ENCODE measurements around the gene PRMT5.

Gene PRMT5

DNA sequence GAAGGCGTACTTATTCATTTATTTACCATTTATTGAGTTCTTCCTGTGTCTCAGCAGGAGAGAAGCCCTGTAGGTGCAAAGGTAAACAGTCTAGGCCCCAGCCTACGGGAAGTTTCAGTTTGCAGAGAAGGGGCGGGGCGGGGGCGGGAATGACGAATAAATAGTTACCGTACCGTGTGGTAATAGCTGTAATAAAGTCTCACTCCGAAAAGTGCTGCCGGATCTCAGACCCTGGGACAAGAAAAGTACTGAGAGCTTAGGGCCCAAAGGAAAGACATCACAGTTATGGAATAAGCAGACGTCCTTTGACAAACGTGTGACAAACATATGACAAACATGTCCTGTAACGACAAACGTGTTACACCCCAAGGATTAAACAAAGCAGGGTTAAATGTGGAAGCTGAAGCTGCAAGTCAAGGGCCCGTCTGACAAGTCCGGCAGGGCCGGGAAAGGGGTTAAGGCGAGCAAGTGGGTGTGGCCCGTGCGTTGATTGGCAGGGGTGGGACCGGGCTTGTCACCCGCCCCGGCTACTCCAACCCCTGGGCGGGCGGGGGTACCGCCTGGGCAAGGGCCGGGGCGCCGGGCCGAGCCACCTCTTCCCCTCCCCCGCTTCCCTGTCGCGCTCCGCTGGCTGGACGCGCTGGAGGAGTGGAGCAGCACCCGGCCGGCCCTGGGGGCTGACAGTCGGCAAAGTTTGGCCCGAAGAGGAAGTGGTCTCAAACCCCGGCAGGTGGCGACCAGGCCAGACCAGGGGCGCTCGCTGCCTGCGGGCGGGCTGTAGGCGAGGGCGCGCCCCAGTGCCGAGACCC lies 57.7 kb downstream of the PRMT5 start, which contains the start of gene LRP10:
Gene LRP10 (plus strand): TSS at position 517 of the 809 bp plus-strand sequence. CDS start 564 bp downstream, outside the sequence.
- Histone ChIP-seq H3K4me1 (ENCODE audit: control insufficient read depth in 1 of 2, insufficient read depth in 1 of 2, low read depth in 1 of 2, low read length in 1 of 2) (peaks cover 65 to 68% of the 10 kb centered on the region in 2 experiments), H3K9me3 (no peaks in the 10 kb centered on the region), H3K4me3 (ENCODE audit: low read depth in 1 of 2, low read length in 1 of 2) (peak within 1 kb of the TSS; percentile 75 to 84), H3K27ac (peak within 1 kb of the TSS; percentile 100), H3K27me3 (no peaks in the 10 kb centered on the region), H3K36me3 (peaks cover 41% of the 10 kb centered on the region)
- TF ChIP-seq, protein P1, sequence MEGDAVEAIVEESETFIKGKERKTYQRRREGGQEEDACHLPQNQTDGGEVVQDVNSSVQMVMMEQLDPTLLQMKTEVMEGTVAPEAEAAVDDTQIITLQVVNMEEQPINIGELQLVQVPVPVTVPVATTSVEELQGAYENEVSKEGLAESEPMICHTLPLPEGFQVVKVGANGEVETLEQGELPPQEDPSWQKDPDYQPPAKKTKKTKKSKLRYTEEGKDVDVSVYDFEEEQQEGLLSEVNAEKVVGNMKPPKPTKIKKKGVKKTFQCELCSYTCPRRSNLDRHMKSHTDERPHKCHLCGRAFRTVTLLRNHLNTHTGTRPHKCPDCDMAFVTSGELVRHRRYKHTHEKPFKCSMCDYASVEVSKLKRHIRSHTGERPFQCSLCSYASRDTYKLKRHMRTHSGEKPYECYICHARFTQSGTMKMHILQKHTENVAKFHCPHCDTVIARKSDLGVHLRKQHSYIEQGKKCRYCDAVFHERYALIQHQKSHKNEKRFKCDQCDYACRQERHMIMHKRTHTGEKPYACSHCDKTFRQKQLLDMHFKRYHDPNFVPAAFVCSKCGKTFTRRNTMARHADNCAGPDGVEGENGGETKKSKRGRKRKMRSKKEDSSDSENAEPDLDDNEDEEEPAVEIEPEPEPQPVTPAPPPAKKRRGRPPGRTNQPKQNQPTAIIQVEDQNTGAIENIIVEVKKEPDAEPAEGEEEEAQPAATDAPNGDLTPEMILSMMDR (IDR thresholded peaks at IDR 0.05) = peak; percentile 37

DNA sequence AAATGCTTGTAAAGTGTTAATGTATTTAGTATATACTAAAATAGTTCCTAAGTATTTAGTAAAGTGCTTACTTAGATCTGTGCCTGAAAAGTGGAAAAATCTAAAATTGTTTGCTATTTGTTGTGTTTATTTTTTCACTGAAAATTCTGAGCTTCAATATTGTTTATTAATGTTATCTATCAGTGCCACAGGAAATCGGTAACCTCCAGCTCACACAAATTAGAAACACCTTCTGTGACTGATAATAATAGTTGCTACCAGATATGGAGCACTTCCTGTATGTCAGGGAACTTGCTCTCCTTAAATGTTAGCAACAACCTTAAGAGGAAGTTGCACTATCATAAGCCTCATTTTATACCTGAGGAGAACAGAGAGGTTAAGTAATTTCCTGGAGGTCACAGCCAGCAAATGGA lies 58.4 kb downstream of the PRMT5 start:
- H3K27me3 ChIP-seq = no peaks in the 10 kb centered on the region
- peak overlapping the region; percentile 75 to 84 for H3K4me3 ChIP-seq (ENCODE audit: low read depth in 1 of 2, low read length in 1 of 2)
- peak overlapping the region; percentile 100 for H3K27ac ChIP-seq
- no peaks in the 10 kb centered on the region for H3K9me3 ChIP-seq
- H3K4me1 ChIP-seq (ENCODE audit: control insufficient read depth in 1 of 2, insufficient read depth in 1 of 2, low read depth in 1 of 2, low read length in 1 of 2) = peaks cover 61 to 63% of the 10 kb centered on the region in 2 experiments
- TF ChIP-seq, protein P1 (IDR thresholded peaks at IDR 0.05) = no peak
- H3K36me3 ChIP-seq = peaks cover 34% of the 10 kb centered on the region
